HG02840 (cell line): ENCODE measurements around the gene ZDHHC11.
"Not testable (repeated sequence)": the region's sequence is repeated elsewhere in the genome, so short reads cannot be mapped to it uniquely, and the experiment has no call there.

ENCODE experiments used
- ATAC-seq: cut with Tn5 transposase; IDR thresholded peaks from one replicate; pipeline ENCODE4 v1.9.1; 2021; ENCODE audit warnings: mild to moderate bottlenecking, moderate library complexity, moderate number of reproducible peaks; ENCODE audit not compliant: unreplicated experiment, low FRiP score

Gene ZDHHC11

GRCh38 chr5:765948-766631 is 84.7 kb downstream of the ZDHHC11 start:
- ATAC-seq, result no peak

GRCh38 chr5:763998-764781 is 86.6 kb downstream of the ZDHHC11 start:
- no peak for ATAC-seq

- no peak for ATAC-seq
These were observed 87.4 kb downstream of the ZDHHC11 start for GRCh38 chr5:763397-763796.

GRCh38 chr5:762996-763395 is 87.8 kb downstream of the ZDHHC11 start:
- ATAC-seq, result not testable (repeated sequence)

- no peak for ATAC-seq
These were observed 88.7 kb downstream of the ZDHHC11 start for GRCh38 chr5:761854-762710.

GRCh38 chr5:761059-761771 is 89.6 kb downstream of the ZDHHC11 start:
- no peak for ATAC-seq

GRCh38 chr5:760363-761058 is 90.3 kb downstream of the ZDHHC11 start:
- no peak for ATAC-seq

- no peak for ATAC-seq
These were observed 90.9 kb downstream of the ZDHHC11 start for GRCh38 chr5:759781-760362.

- ATAC-seq, result no peak
These were observed 91.6 kb downstream of the ZDHHC11 start for GRCh38 chr5:759111-759751.

GRCh38 chr5:758698-759053 is 92.1 kb downstream of the ZDHHC11 start:
- ATAC-seq, result no peak

- ATAC-seq, result no peak
These were observed 92.7 kb downstream of the ZDHHC11 start for GRCh38 chr5:757931-758697.

- ATAC-seq, result no peak
These were observed 93.3 kb downstream of the ZDHHC11 start for GRCh38 chr5:757346-757930.

- ATAC-seq, result no peak
These were observed 93.9 kb downstream of the ZDHHC11 start for GRCh38 chr5:756865-757345.

GRCh38 chr5:756171-756570 is 94.6 kb downstream of the ZDHHC11 start:
- ATAC-seq, result no peak

GRCh38 chr5:754143-754632 is 96.6 kb downstream of the ZDHHC11 start:
- not testable (repeated sequence) for ATAC-seq

GRCh38 chr5:753567-754142 is 97.1 kb downstream of the ZDHHC11 start:
- ATAC-seq, result not testable (repeated sequence)

GRCh38 chr5:752532-753115 is 98.2 kb downstream of the ZDHHC11 start:
- not testable (repeated sequence) for ATAC-seq
